MCF 10A (cell line): ENCODE results near the gene CPOX. TPM values are rescaled to one million over a fixed set of nuclear protein-coding genes. Genes with fewer than 3 reads are reported as not detected.

Experiments
- BruUV-seq: library from RNA; stranded (reverse); fragments of 400-500 nt; replicated peaks from 2 replicates; lab custom pipeline; 2021; lab: Mats Ljungman, UMichigan
- CTCF ChIA-PET: fragments of 300-600 bp; sonication (Branson Sonifier 250); formaldehyde crosslinking; extraction: SDS; loops from one replicate; lab custom pipeline; 2021; ENCODE audit warnings: antibody characterized with exemption, inconsistent platforms; lab: Yijun Ruan, JAX
- POLR2A ChIA-PET: fragments of 300-600, 350-650 bp; sonication (Branson Sonifier 250); formaldehyde crosslinking; extraction: SDS; loops from one replicate; lab custom pipeline; 2020; ENCODE audit warnings: antibody characterized with exemption, inconsistent platforms; lab: Yijun Ruan, JAX
- DNase-seq: peaks from one replicate; pipeline ENCODE4 v3.0.0-alpha.2; 2018; ENCODE audit not compliant: unreplicated experiment
- H3K27ac Mint-ChIP-seq: one replicate; pipeline ENCODE4 v1.8.0; 2022; ENCODE audit warnings: mild to moderate bottlenecking, low read depth, mixed read lengths; ENCODE audit not compliant: unreplicated experiment
- H3K27me3 Mint-ChIP-seq: one replicate; pipeline ENCODE4 v1.8.0; 2022; ENCODE audit warnings: mixed read lengths; ENCODE audit not compliant: insufficient read depth, unreplicated experiment
- H3K36me3 Mint-ChIP-seq: one replicate; pipeline ENCODE4 v1.8.0; 2022; ENCODE audit warnings: mild to moderate bottlenecking, moderate library complexity, mixed read lengths; ENCODE audit not compliant: insufficient read depth, unreplicated experiment
- H3K4me1 Mint-ChIP-seq: one replicate; pipeline ENCODE4 v1.8.0; 2022; ENCODE audit warnings: mixed read lengths; ENCODE audit not compliant: insufficient read depth, unreplicated experiment
- H3K4me3 Mint-ChIP-seq: one replicate; pipeline ENCODE4 v1.8.0; 2022; ENCODE audit warnings: mild to moderate bottlenecking, moderate library complexity, mixed read lengths; ENCODE audit not compliant: unreplicated experiment
- H3K9me3 Mint-ChIP-seq: one replicate; pipeline ENCODE4 v1.8.0; 2022; ENCODE audit warnings: mixed read lengths; ENCODE audit not compliant: unreplicated experiment
- CTCF ChIP-seq: fragments of 200-600 bp; IDR thresholded peaks from one replicate; pipeline ENCODE4 v1.8.0; 2022; ENCODE audit warnings: antibody characterized with exemption, mild to moderate bottlenecking; ENCODE audit not compliant: unreplicated experiment
- intact Hi-C: fragments of 100-400 bp; cut with micrococcal nuclease; formaldehyde crosslinking; loops from 2 replicates; pipeline ENCODE4 v1.14.1; 2022
- total RNA-seq: library from RNA; stranded (reverse); gene quantifications from 2 replicates; pipeline ENCODE4 v1.2.3, GENCODE V29; 2022

CPOX gene
- total RNA-seq, 1 experiment from 2014 or later, result 10.8 TPM

- TF ChIP-seq CTCF, result no peak
- CTCF ChIA-PET, result interaction anchor here (0.6 to 17.5 kb wide), 31 partner anchors 9 to 557 kb away, joined by 3 to 407 read pairs (median 4); no protein-coding TSS in a partner anchor
- H3K4me3 Mint-ChIP-seq, result no peak overlapping the region
- H3K9me3 Mint-ChIP-seq, result no peaks in the 10 kb centered on the region
- no peaks in the 10 kb centered on the region for H3K36me3 Mint-ChIP-seq
- POLR2A ChIA-PET, result interaction anchor here (0.7 to 1.1 kb wide), 2 partner anchors 216 to 390 kb away, joined by 3 to 4 read pairs; no protein-coding TSS in a partner anchor
- no peak for DNase-seq
- H3K4me1 Mint-ChIP-seq, result peaks cover 15% of the 10 kb centered on the region
- no peaks in the 10 kb centered on the region for H3K27me3 Mint-ChIP-seq
- H3K27ac Mint-ChIP-seq, result no peak overlapping the region
- no TSS peak for BruUV-seq
- intact Hi-C loops, result loop anchor here (10.0 kb wide), 1 partner anchor 1159 kb away; no protein-coding TSS in a partner anchor
These were observed 2.7 kb upstream of the CPOX start for GRCh38 chr3:98596087-98596486.

- ChIA-PET CTCF (interaction anchor here (0.7 to 17.5 kb wide), 12 partner anchors 8 to 1157 kb away, joined by 3 to 407 read pairs (median 6); no protein-coding TSS in a partner anchor), POLR2A (interaction anchor here (2.2 kb wide), 1 partner anchor 8 kb away, joined by 8 read pairs; no protein-coding TSS in a partner anchor)
- H3K36me3 Mint-ChIP-seq, result peaks cover 6% of the 10 kb centered on the region
- no peak overlapping the region for H3K4me3 Mint-ChIP-seq
- intact Hi-C loops, result loop anchor here (10.0 kb wide), 1 partner anchor 1160 kb away; no protein-coding TSS in a partner anchor
- no peak for DNase-seq
- peaks cover 18% of the 10 kb centered on the region for H3K4me1 Mint-ChIP-seq
- no peaks in the 10 kb centered on the region for H3K27me3 Mint-ChIP-seq
- no TSS peak for BruUV-seq
- H3K27ac Mint-ChIP-seq, result no peak overlapping the region
- no peak for TF ChIP-seq CTCF
- no peaks in the 10 kb centered on the region for H3K9me3 Mint-ChIP-seq
These were observed 1.4 kb upstream of the CPOX start for GRCh38 chr3:98594628-98595324.

GRCh38 chr3:98592345-98592935, 971 bp downstream of the CPOX start:
- TF ChIP-seq CTCF, result no peak
- Mint-ChIP-seq H3K27ac (no peak overlapping the region), H3K4me1 (peaks cover 18% of the 10 kb centered on the region), H3K27me3 (no peaks in the 10 kb centered on the region), H3K36me3 (peaks cover 24% of the 10 kb centered on the region), H3K4me3 (peak overlapping the region; percentile 84), H3K9me3 (no peaks in the 10 kb centered on the region)
- ChIA-PET POLR2A (interaction anchor here (0.6 to 2.3 kb wide), 15 partner anchors 8 to 611 kb away, joined by 3 to 11 read pairs (median 4); partner anchors contain the start of gene CLDND1), CTCF (interaction anchor here (0.6 to 17.5 kb wide), 9 partner anchors 10 to 553 kb away, joined by 3 to 407 read pairs (median 5); no protein-coding TSS in a partner anchor)
- no peak for DNase-seq
- intact Hi-C loops, result loop anchor here (2.0 to 10.0 kb wide), 2 partner anchors 554 to 1162 kb away; no protein-coding TSS in a partner anchor
- no TSS peak for BruUV-seq
